ENCODE data around the gene NRIP1.

GRCh38 chr21:15108801-15109200 is 44.0 kb upstream of the NRIP1 start:
- TF ChIP-seq CTCF (IDR thresholded peaks at IDR 0.05; ENCODE audit: low read length) (no peak), EZH2 (optimal IDR thresholded peaks at IDR 0.05; ENCODE audit: low read depth, low read length) (no peak)
